T-cell (primary cell): ENCODE results near the gene HDGFL2. TPM values are rescaled to one million over a fixed set of nuclear protein-coding genes. Genes with fewer than 3 reads are reported as not detected.
A peak's percentile ranks its signal among the peaks of the same experiment; 100 is the strongest.

Experiments used
- ATAC-seq, 4 experiments: fragments of 200-7000 bp in 3 of 4; fragments of 150-1000 bp in 1 of 4; cut with Tn5 transposase; replicated peaks in 1 of 4; 1 replicate in 3 of 4; 2 replicates in 1 of 4; pipeline ENCODE4 v1.10.0; 2021; ENCODE audit warnings: moderate library complexity in 3 of 4, mild to moderate bottlenecking in 2 of 4, moderate number of reproducible peaks in 1 of 4
- CTCF ChIA-PET, 2 donors: fragments of 300-600 bp; sonication (Branson Sonifier 250); formaldehyde crosslinking; loops; one replicate each; lab custom pipeline; 2022; ENCODE audit warnings: antibody characterized with exemption in 2 of 2; lab: Charles Lee
- POLR2A ChIA-PET, 2 donors: fragments of 300-600 bp; sonication (Branson Sonifier 250); formaldehyde crosslinking; loops; one replicate each; lab custom pipeline; 2022; ENCODE audit warnings: antibody characterized with exemption in 2 of 2; lab: Charles Lee
- DNase-seq, 35 experiments: peaks; one replicate each; pipeline versions ENCODE4 v3.0.0 to v3.0.0-alpha.2; 2013 to 2023
- H3K27ac ChIP-seq: one replicate; pipeline ENCODE4 v1.5.1; 2013; ENCODE audit warnings: low read length
- H3K27me3 ChIP-seq, 2 experiments: replicated peaks in 1 of 2; 1 replicate in 1 of 2; 2 replicates in 1 of 2; pipeline versions ENCODE4 v1.6.1 to v1.7.0; 2013; ENCODE audit warnings: low read length in 1 of 2, mixed read lengths in 1 of 2; ENCODE audit not compliant: control insufficient read depth in 2 of 2, insufficient read depth in 2 of 2; ENCODE audit errors: extremely low read depth in 1 of 2
- H3K36me3 ChIP-seq, 2 donors: 1 replicate in 1 of 2; 2 replicates in 1 of 2; pipeline versions ENCODE4 v1.6.1 to v1.7.0; 2013; ENCODE audit warnings: low read length in 1 of 2; ENCODE audit not compliant: control insufficient read depth in 2 of 2, insufficient read depth in 1 of 2; ENCODE audit errors: extremely low read depth in 1 of 2
- H3K4me1 ChIP-seq, 2 experiments: 1 replicate in 1 of 2; 2 replicates in 1 of 2; pipeline versions ENCODE4 v1.6.1 to v1.7.0; 2013; ENCODE audit warnings: low read length in 2 of 2, mixed read lengths in 1 of 2; ENCODE audit not compliant: insufficient read depth in 2 of 2, control insufficient read depth in 1 of 2; ENCODE audit errors: extremely low read depth in 1 of 2
- H3K4me3 ChIP-seq, 2 donors: 1 replicate in 1 of 2; 2 replicates in 1 of 2; pipeline versions ENCODE4 v1.5.1 to v1.7.0; 2013; ENCODE audit warnings: mild to moderate bottlenecking in 2 of 2, low read length in 1 of 2, moderate library complexity in 1 of 2; ENCODE audit not compliant: control insufficient read depth in 1 of 2; ENCODE audit errors: extremely low read depth in 1 of 2
- H3K9me3 ChIP-seq: 2 replicates; pipeline ENCODE4 v1.7.0; 2013
- H3K27ac Mint-ChIP-seq, 2 donors: one replicate each; pipeline ENCODE4 v1.8.0; 2020 to 2021; ENCODE audit warnings: mild to moderate bottlenecking in 2 of 2, mixed read lengths in 2 of 2
- H3K27me3 Mint-ChIP-seq, 2 donors: one replicate each; pipeline ENCODE4 v1.8.0; 2021 to 2022; ENCODE audit warnings: mixed read lengths in 2 of 2
- H3K36me3 Mint-ChIP-seq: one replicate; pipeline ENCODE4 v1.8.0; 2021; ENCODE audit warnings: mixed read lengths
- H3K4me1 Mint-ChIP-seq, 3 donors: one replicate each; pipeline ENCODE4 v1.8.0; 2020 to 2022; ENCODE audit warnings: mixed read lengths in 3 of 3, mild to moderate bottlenecking in 1 of 3
- H3K4me3 Mint-ChIP-seq, 3 donors: one replicate each; pipeline ENCODE4 v1.8.0; 2020 to 2022; ENCODE audit warnings: mild to moderate bottlenecking in 3 of 3, mixed read lengths in 3 of 3, moderate library complexity in 3 of 3
- H3K9me3 Mint-ChIP-seq, 3 donors: one replicate each; pipeline ENCODE4 v1.8.0; 2020 to 2022; ENCODE audit warnings: mixed read lengths in 3 of 3
- WGBS: methylation state at CpG from one replicate; pipeline ENCODE4 v1.1.5; 2013; ENCODE audit warnings: missing lambda C conversion rate; ENCODE audit not compliant: insufficient coverage; 5-methylcytosine and 5-hydroxymethylcytosine counted together
- total RNA-seq, 35 experiments: library from RNA in 6 of 35; stranded (reverse) in 6 of 35; fragments of 120-200 nt in 1 of 35; gene quantifications; one replicate each; pipeline versions ENCODE4 v1.2.1 to v1.2.4 and lab custom pipeline; 2013 to 2026

HDGFL2 gene
- total RNA-seq, 5 donors from 2014 or later (not counting 1 experiment from before 2014, with no cell fraction given): 24.9 to 41.8 (median 39.4) TPM

GRCh38 chr19:4467835-4468234 lies 4.3 kb upstream of the HDGFL2 start:
- DNase-seq: no peak
- CTCF ChIA-PET: interaction anchor here in 1 of 2 donors (0.7 kb wide), 1 partner anchor 14 kb away, joined by 7 read pairs; no protein-coding TSS in a partner anchor

DNA sequence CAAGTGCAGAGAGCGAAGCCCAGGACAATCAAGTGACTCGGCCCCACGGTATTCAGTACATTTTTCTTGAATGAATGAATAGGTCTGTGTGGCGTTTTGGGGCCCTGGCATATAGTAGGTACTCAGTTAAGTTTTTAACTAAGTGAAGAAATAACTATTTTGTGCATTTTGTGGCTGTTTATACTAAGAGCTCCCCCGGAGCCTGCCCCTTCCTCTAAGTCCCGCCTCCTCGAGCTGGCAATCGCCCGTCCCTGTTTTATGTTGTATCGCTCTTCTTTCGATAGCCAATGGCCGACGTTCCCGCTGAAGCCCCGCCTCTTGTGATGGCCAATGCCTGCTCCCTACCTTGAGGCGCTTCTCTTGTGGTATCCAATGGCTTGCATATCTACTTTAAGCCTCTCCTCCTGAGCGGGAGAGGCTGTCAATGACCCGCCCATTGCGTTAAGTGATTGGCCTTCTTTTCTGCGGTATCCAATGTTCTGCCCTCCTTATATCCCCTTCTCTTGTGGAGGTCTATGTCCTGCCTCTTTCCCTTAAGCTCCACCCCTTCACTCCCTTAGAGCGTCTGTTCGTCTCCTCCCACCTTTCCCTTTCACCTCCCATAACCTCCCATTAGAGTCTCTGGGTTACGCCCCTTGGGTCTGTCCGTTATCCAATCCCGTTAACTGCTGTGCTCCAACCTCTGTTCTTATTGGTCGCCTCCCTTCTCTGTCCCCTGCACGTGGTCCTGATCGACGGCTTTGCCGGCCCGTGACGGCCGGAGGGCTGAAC lies 509 bp upstream of the HDGFL2 start:
- WGBS: under 1% methylated on average over 31 of the region's 33 CpGs
- Mint-ChIP-seq H3K27ac (no peak overlapping the region), H3K36me3 (peaks cover 3% of the 10 kb centered on the region), H3K9me3 (no peaks in the 10 kb centered on the region), H3K27me3 (no peaks in the 10 kb centered on the region), H3K4me3 (no peak overlapping the region), H3K4me1 (peaks cover 23 to 25% (median 24%) of the 10 kb centered on the region in 3 donors)
- Histone ChIP-seq H3K9me3 (no peaks in the 10 kb centered on the region), H3K27ac (peak overlapping the region; percentile 83), H3K27me3 (no peaks in the 10 kb centered on the region), H3K36me3 (peaks cover 0 to 9% of the 10 kb centered on the region in 2 donors), H3K4me1 (peaks cover 15 to 38% of the 10 kb centered on the region in 2 experiments), H3K4me3 (peak overlapping the region; percentile 76 to 84)
- CTCF ChIA-PET: interaction anchor here in 1 of 2 donors (0.5 to 1.9 kb wide), 10 partner anchors 13 to 484 kb away, joined by 3 to 13 read pairs (median 6); partner anchors contain the start of genes CHAF1A, FEM1A, MPND and SH3GL1
- POLR2A ChIA-PET: interaction anchor here (0.6 to 1.5 kb wide), 8 partner anchors 11 to 1149 kb away, joined by 3 to 6 read pairs (median 4); partner anchors contain the start of genes CHAF1A (in 1 of the 2), MPND (in 1 of the 2), SH3GL1 (in 1 of the 2) and YJU2 (in 1 of the 2)
- DNase-seq (peak; percentile 86 to 100 (median 98)), ATAC-seq (peak; percentile 84 to 86 (median 84))

More at GRCh38 chr19:4467835-4468234, 4.3 kb upstream of the HDGFL2 start:
- H3K27me3 ChIP-seq: no peaks in the 10 kb centered on the region
- Mint-ChIP-seq H3K4me1 (peaks cover 5 to 8% (median 7%) of the 10 kb centered on the region in 3 donors), H3K36me3 (no peaks in the 10 kb centered on the region), H3K4me3 (no peak overlapping the region), H3K27ac (no peak overlapping the region), H3K27me3 (no peaks in the 10 kb centered on the region), H3K9me3 (no peaks in the 10 kb centered on the region)
- POLR2A ChIA-PET: no interaction called here
- H3K9me3 ChIP-seq: no peaks in the 10 kb centered on the region
- no peak for ATAC-seq
- no peak overlapping the region for H3K4me3 ChIP-seq
- H3K4me1 ChIP-seq: peaks cover 2 to 16% of the 10 kb centered on the region in 2 experiments
- WGBS: no CpG with 5 or more reads among the region's 3 CpGs
- H3K27ac ChIP-seq: no peak overlapping the region
- H3K36me3 ChIP-seq: no peaks in the 10 kb centered on the region

DNA sequence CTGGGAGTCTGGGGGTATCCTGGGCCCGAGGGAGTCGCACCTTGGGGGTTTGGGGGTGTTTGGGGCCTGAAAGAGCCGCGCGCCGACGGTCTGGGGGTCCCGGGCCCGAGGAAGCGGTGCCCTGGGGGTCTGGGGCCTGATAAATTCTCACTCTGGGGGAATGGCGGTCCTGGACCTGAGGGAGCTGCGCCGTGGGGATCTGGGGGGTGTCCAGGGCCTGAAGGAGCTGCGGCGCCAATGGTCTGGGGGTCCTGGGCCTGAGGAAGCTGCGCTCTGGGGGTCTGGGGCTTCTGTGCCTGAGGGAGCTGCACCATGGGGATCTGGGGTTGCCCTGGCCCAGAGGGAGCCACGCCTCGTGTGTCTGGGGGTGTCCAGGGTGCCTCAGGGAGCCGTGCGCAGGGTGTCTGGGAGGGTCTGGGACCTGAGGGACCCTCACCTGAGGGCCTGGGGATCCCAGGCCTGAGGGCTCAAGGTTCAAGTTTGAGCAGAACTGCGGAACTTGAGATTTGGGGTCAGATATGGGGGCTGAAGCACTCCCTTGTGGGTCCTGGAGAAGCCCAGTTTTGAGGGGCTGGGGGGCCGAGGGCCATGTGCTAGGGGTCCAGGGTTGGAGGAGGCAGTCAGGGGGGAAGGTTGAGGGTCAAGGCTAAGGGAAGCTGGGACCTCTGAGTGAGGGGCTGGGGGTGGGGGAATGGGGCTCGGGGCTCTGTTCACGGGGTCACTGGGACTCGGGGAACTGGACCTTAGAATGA lies 1.1 kb downstream of the HDGFL2 start:
- H3K36me3 Mint-ChIP-seq: peaks cover 12% of the 10 kb centered on the region
- ChIA-PET CTCF (interaction anchor here in 1 of 2 donors (0.6 kb wide), 2 partner anchors 11 to 18 kb away, joined by 3 read pairs; no protein-coding TSS in a partner anchor), POLR2A (no interaction called here)
- peak overlapping the region in 2 of 3 donors; percentile 73 to 76 for H3K4me3 Mint-ChIP-seq
- peaks cover 23 to 25% (median 24%) of the 10 kb centered on the region in 3 donors for H3K4me1 Mint-ChIP-seq
- peak overlapping the region; percentile 1 for H3K27ac ChIP-seq
- peaks cover 0 to 18% of the 10 kb centered on the region in 2 donors for H3K36me3 ChIP-seq
- peaks cover 15 to 38% of the 10 kb centered on the region in 2 experiments for H3K4me1 ChIP-seq
- H3K27me3 ChIP-seq: no peaks in the 10 kb centered on the region
- H3K9me3 Mint-ChIP-seq: no peaks in the 10 kb centered on the region
- WGBS: 40% methylated on average over 24 of the region's 25 CpGs
- DNase-seq: no peak
- H3K27ac Mint-ChIP-seq: no peak overlapping the region
- no peak for ATAC-seq
- H3K27me3 Mint-ChIP-seq: no peaks in the 10 kb centered on the region
- no peaks in the 10 kb centered on the region for H3K9me3 ChIP-seq
- peak overlapping the region; percentile 58 to 80 for H3K4me3 ChIP-seq

DNA sequence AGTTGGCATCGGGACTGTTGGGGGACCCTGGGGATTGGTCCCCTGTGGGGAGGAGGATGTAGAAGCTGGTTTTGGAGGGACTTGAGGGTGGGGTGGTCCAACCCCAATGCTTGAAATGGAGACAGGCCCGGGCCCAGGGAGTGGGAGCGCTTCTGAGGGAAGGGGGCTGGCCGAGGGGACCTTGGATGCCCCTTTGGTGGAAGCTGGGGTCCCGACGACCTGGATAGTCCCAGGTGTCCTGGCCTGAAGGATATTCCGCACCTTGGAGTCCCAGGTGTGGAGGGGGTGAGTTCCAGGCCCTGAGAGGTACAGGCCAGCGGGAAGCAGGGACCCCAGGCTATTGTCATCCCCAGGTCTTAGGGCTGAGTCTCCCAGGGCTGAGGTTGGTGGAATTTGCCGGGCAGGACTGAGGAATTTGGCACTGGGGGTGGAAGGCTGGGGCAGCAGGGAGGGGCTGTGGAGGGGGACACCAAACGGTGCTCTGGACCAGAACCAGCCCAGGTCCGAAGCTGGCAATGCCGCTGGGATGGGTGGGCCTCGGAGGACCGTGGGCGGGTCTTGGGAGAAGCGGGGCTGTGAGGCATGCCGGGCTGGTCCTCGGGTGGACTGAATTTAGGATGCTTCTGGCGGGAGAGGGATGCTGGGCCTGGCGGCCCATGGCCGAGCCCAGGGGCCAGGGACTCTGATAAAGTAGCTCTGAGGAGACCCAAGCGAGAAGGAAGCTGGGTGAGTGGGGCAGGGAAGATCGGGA lies 1.8 kb downstream of the HDGFL2 start:
- H3K36me3 Mint-ChIP-seq: peaks cover 12% of the 10 kb centered on the region
- H3K27me3 Mint-ChIP-seq: no peaks in the 10 kb centered on the region
- Histone ChIP-seq H3K9me3 (no peaks in the 10 kb centered on the region), H3K27ac (no peak overlapping the region), H3K27me3 (no peaks in the 10 kb centered on the region), H3K4me1 (peaks cover 15 to 38% of the 10 kb centered on the region in 2 experiments), H3K36me3 (peaks cover 0 to 20% of the 10 kb centered on the region in 2 donors), H3K4me3 (peak overlapping the region in 1 of 2 donors; percentile 46)
- DNase-seq: no peak
- no peak for ATAC-seq
- H3K9me3 Mint-ChIP-seq: no peaks in the 10 kb centered on the region
- peaks cover 23 to 25% (median 24%) of the 10 kb centered on the region in 3 donors for H3K4me1 Mint-ChIP-seq
- H3K4me3 Mint-ChIP-seq: peak overlapping the region in 2 of 3 donors; percentile 73 to 76
- POLR2A ChIA-PET: no interaction called here
- 60% methylated on average over 20 of the region's 23 CpGs for WGBS
- CTCF ChIA-PET: interaction anchor here in 1 of 2 donors (0.5 to 0.6 kb wide), 2 partner anchors 10 to 486 kb away, joined by 3 read pairs; no protein-coding TSS in a partner anchor
- peak overlapping the region in 1 of 2 donors; percentile 64 for H3K27ac Mint-ChIP-seq

DNA sequence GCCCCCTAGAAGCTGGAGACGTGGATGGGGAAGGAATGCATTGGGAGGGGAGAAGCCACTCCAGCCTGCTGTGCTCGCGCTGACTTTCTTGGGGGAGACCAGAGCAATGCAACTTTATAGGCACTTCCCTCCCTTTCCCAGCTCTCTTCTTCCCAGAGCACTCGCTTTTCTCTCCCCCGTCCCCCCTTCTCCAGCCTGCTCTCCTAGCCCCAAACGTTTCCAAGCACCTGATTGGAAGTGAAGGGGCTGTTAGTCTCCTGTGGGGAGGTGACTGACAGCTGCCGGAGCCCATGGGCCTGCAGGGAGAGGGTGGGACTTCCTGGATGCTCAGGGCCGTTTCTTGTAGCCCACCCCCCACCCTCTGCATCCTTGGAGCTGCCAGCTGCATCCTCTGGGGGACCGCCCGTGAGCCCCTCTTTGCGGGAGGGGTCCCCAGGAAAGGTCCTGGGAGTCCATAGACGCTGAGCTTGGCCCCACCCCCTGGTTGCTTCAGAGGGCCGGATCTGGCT lies 2.5 kb downstream of the HDGFL2 start:
- ATAC-seq (no peak), DNase-seq (peak in 4 of 35 experiments; percentile 20 to 40 (median 32))
- WGBS: 44% methylated on average over 3 of the region's 13 CpGs

More for the DNA sequence above, 2.5 kb downstream of the HDGFL2 start:
- peaks cover 21 to 25% (median 24%) of the 10 kb centered on the region in 3 donors for H3K4me1 Mint-ChIP-seq
- Histone ChIP-seq H3K27me3 (no peaks in the 10 kb centered on the region), H3K4me3 (peak overlapping the region in 1 of 2 donors; percentile 46), H3K9me3 (no peaks in the 10 kb centered on the region), H3K4me1 (peaks cover 15 to 38% of the 10 kb centered on the region in 2 experiments), H3K36me3 (peaks cover 0 to 20% of the 10 kb centered on the region in 2 donors), H3K27ac (no peak overlapping the region)
- H3K4me3 Mint-ChIP-seq: peak overlapping the region in 2 of 3 donors; percentile 66 to 73
- H3K27ac Mint-ChIP-seq: peak overlapping the region in 1 of 2 donors; percentile 64
- POLR2A ChIA-PET: no interaction called here
- H3K9me3 Mint-ChIP-seq: no peaks in the 10 kb centered on the region
- no peaks in the 10 kb centered on the region for H3K27me3 Mint-ChIP-seq
- peaks cover 12% of the 10 kb centered on the region for H3K36me3 Mint-ChIP-seq
- CTCF ChIA-PET: interaction anchor here (0.5 kb wide), 2 partner anchors 487 to 901 kb away, joined by 3 to 5 read pairs; partner anchors contain the start of gene HMG20B (in 1 of the 2)
